ENCODE data around the gene ERBB3.

ERBB3 gene

GRCh38 chr12:56121204-56121870, 41.4 kb downstream of the ERBB3 start:
- no peak overlapping the region for H3K4me2 ChIP-seq
- H3K27ac ChIP-seq: no peak overlapping the region
- no peaks in the 10 kb centered on the region for H4K20me1 ChIP-seq (ENCODE audit: insufficient read depth)
- H3K27me3 ChIP-seq (ENCODE audit: insufficient read depth, low read depth): no peaks in the 10 kb centered on the region
- peaks cover 15% of the 10 kb centered on the region for H3K79me2 ChIP-seq (ENCODE audit: insufficient read depth, low read depth)
- no peak overlapping the region for H2AFZ ChIP-seq (ENCODE audit: low read depth)
- H3K4me1 ChIP-seq (ENCODE audit: low read depth, poor library complexity, severe bottlenecking): peaks cover 29% of the 10 kb centered on the region
- no peak overlapping the region for H3K9ac ChIP-seq
- H3K36me3 ChIP-seq (ENCODE audit: insufficient read depth): peaks cover 4% of the 10 kb centered on the region; the same call in 1 of the 2 replicates
- TF ChIP-seq CTCF (conservative IDR thresholded peaks at IDR 0.05; ENCODE audit: low read depth, low read length): no peak
- H3K4me3 ChIP-seq (IDR thresholded peaks at IDR 0.05; ENCODE audit: insufficient read depth, low read depth, low read length): no peak overlapping the region

- Histone ChIP-seq H3K36me3 (ENCODE audit: insufficient read depth) (no peaks in the 10 kb centered on the region), H3K9ac (no peak overlapping the region), H3K27ac (no peak overlapping the region), H3K4me1 (ENCODE audit: low read depth, poor library complexity, severe bottlenecking) (peaks cover 42% of the 10 kb centered on the region), H2AFZ (ENCODE audit: low read depth) (no peak overlapping the region), H3K27me3 (ENCODE audit: insufficient read depth, low read depth) (no peaks in the 10 kb centered on the region), H3K79me2 (ENCODE audit: insufficient read depth, low read depth) (peaks cover 2% of the 10 kb centered on the region; the same call in 1 of the 2 replicates), H3K4me2 (no peak overlapping the region), H4K20me1 (ENCODE audit: insufficient read depth) (no peaks in the 10 kb centered on the region), H3K4me3 (IDR thresholded peaks at IDR 0.05; ENCODE audit: insufficient read depth, low read depth, low read length) (no peak overlapping the region)
- TF ChIP-seq CTCF (conservative IDR thresholded peaks at IDR 0.05; ENCODE audit: low read depth, low read length): no peak
Measured at GRCh38 chr12:56122637-56123036, 42.7 kb downstream of the ERBB3 start.

DNA sequence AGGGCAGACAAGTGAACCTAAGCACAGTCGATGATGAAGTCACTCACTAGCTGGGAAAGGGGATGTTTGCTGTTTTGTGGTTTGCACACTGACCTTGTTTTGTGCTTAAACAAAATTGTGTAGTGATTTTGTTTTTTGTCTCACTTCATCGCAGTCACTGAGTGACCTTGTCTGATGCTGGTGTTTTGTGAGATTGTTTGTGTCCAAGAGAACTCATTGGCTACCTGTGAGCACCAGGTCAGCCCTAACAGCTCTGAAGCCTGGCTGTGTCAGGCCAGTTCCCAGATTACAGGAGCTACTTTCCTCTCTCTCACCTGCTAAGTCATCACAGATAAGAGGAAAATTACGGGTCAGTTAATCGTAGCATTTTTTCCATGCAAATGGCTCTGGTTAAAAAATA, 44.2 kb downstream of the ERBB3 start:
- H3K36me3 ChIP-seq (ENCODE audit: insufficient read depth): no peaks in the 10 kb centered on the region
- H3K4me1 ChIP-seq (ENCODE audit: low read depth, poor library complexity, severe bottlenecking): peaks cover 37% of the 10 kb centered on the region
- H3K9ac ChIP-seq: no peak overlapping the region
- H3K27ac ChIP-seq: no peak overlapping the region
- H3K4me2 ChIP-seq: no peak overlapping the region
- peaks cover 10% of the 10 kb centered on the region; the same call in 1 of the 2 replicates for H3K79me2 ChIP-seq (ENCODE audit: insufficient read depth, low read depth)
- TF ChIP-seq CTCF (conservative IDR thresholded peaks at IDR 0.05; ENCODE audit: low read depth, low read length): no peak
- no peaks in the 10 kb centered on the region for H3K27me3 ChIP-seq (ENCODE audit: insufficient read depth, low read depth)
- H4K20me1 ChIP-seq (ENCODE audit: insufficient read depth): no peaks in the 10 kb centered on the region
- H2AFZ ChIP-seq (ENCODE audit: low read depth): no peak overlapping the region
- no peak overlapping the region for H3K4me3 ChIP-seq (IDR thresholded peaks at IDR 0.05; ENCODE audit: insufficient read depth, low read depth, low read length)

DNA sequence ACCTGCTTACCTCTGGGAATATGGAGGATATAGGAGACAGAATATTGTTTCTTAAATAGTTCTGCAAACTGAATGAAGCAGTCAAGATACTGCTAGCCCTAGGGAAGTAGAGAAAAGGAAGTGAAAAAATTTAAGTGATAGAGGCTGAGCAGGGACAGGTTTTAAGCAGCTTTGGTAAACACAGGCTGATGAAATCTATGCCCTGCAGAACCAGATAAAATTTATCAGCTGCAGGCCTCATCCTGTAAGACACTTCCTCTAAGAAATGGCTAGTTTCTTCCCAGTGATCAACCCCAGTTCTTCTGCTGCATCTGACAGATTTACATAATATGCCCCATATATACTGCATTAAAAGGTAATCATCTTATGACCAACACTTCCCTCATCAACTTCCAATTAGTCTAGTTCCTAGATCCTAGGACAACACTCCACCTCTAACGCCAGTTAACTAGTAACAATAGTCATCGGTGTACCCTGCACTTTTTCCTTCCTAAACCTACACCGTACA, 46.8 kb downstream of the ERBB3 start:
- Histone ChIP-seq H3K4me3 (IDR thresholded peaks at IDR 0.05; ENCODE audit: insufficient read depth, low read depth, low read length) (no peak overlapping the region), H3K4me2 (peak overlapping the region; percentile 89), H3K36me3 (ENCODE audit: insufficient read depth) (0 out of 2 replicates have a peak, but pooled peaks cover 4% of the 10 kb centered on the region), H2AFZ (ENCODE audit: low read depth) (0 out of 2 replicates have a peak overlapping the region, but pooled peaks have one; percentile 1), H3K27me3 (ENCODE audit: insufficient read depth, low read depth) (no peaks in the 10 kb centered on the region), H4K20me1 (ENCODE audit: insufficient read depth) (no peaks in the 10 kb centered on the region), H3K27ac (peak overlapping the region; percentile 58), H3K79me2 (ENCODE audit: insufficient read depth, low read depth) (peaks cover 26% of the 10 kb centered on the region; the same call in 1 of the 2 replicates), H3K9ac (peak overlapping the region; percentile 37; the same call in 1 of the 2 replicates), H3K4me1 (ENCODE audit: low read depth, poor library complexity, severe bottlenecking) (peaks cover 34% of the 10 kb centered on the region)
- no peak for TF ChIP-seq CTCF (conservative IDR thresholded peaks at IDR 0.05; ENCODE audit: low read depth, low read length)

Measured in KMS-11 (cell line).